GM12878 (cell line): ENCODE results near the gene HEXIM1. TPM values are rescaled to one million over a fixed set of nuclear protein-coding genes. Genes with fewer than 3 reads are reported as not detected.

Experiments used
- ATAC-seq: fragments of 200-7000 bp; cut with Tn5 transposase; 3 replicates; pipeline ENCODE4 v1.9.1; 2020; ENCODE audit warnings: mild to moderate bottlenecking, moderate library complexity
- BruUV-seq: library from RNA; stranded (reverse); fragments of 400-500 nt; replicated peaks from 2 replicates; lab custom pipeline; 2021; lab: Mats Ljungman, UMichigan
- CTCF ChIA-PET: fragments of 300-600 bp; sonication (Branson Sonifier 250); formaldehyde crosslinking; extraction: SDS; loops from one replicate; lab custom pipeline; 2021; ENCODE audit warnings: inconsistent platforms; lab: Yijun Ruan, JAX
- POLR2A ChIA-PET: fragments of 350-600 bp; formaldehyde crosslinking; extraction: SDS; loops from one replicate; lab custom pipeline; 2021; ENCODE audit warnings: inconsistent platforms; lab: Charles Lee
- RAD21 ChIA-PET: fragments of 300-600 bp; sonication (Branson Sonifier 250); formaldehyde crosslinking; loops from one replicate; lab custom pipeline; 2023; ENCODE audit warnings: antibody characterized with exemption; ENCODE audit not compliant: unreplicated experiment; lab: Charles Lee
- SMC1A ChIA-PET: fragments of 300-600 bp; sonication (Branson Sonifier 250); formaldehyde crosslinking; loops from one replicate; lab custom pipeline; 2023; ENCODE audit not compliant: unreplicated experiment, uncharacterized antibody; lab: Charles Lee
- DNase-seq: peaks from one replicate; pipeline ENCODE4 v3.0.0-alpha.2; 2011; ENCODE audit warnings: low read depth, low spot score
- FAIRE-seq: peaks from 3 replicates; lab custom pipeline; 2011; peaks lifted over from hg19 to GRCh38; lab: Jason Lieb, UNC
- H2AFZ ChIP-seq: 2 replicates; pipeline ENCODE4 v1.6.0; 2011; ENCODE audit warnings: low read depth, low read length, control low read depth; ENCODE audit not compliant: control insufficient read depth
- H3K27ac ChIP-seq: 2 replicates; pipeline ENCODE4 v1.5.1; 2011; ENCODE audit warnings: control low read depth; ENCODE audit not compliant: control insufficient read depth, insufficient read depth
- H3K27me3 ChIP-seq, 2 experiments: replicated peaks in 1 of 2; 2 replicates each; pipeline versions ENCODE4 v1.6.0 to v1.6.1; 2011; ENCODE audit warnings: low read length in 1 of 2; ENCODE audit not compliant: control insufficient read depth in 2 of 2, insufficient read depth in 2 of 2
- H3K36me3 ChIP-seq, 2 experiments: 2 replicates each; pipeline ENCODE4 v1.5.1; 2011; ENCODE audit warnings: low read length in 1 of 2; ENCODE audit not compliant: control insufficient read depth in 2 of 2, insufficient read depth in 2 of 2
- H3K4me1 ChIP-seq: 2 replicates; pipeline ENCODE4 v1.6.1; 2011; ENCODE audit warnings: mild to moderate bottlenecking, low read length, moderate library complexity, mixed read lengths; ENCODE audit not compliant: control insufficient read depth, insufficient read depth
- H3K4me2 ChIP-seq: 2 replicates; pipeline ENCODE4 v1.6.0; 2011; ENCODE audit warnings: control low read depth; ENCODE audit not compliant: control insufficient read depth, insufficient read depth
- H3K4me3 ChIP-seq: fragments of 200-600 bp; sonication (generic); 2 replicates; pipeline ENCODE4 v1.5.1; 2016
- H3K79me2 ChIP-seq: 2 replicates; pipeline ENCODE4 v1.6.0; 2011; ENCODE audit warnings: low read length; ENCODE audit not compliant: control insufficient read depth, insufficient read depth
- H3K9ac ChIP-seq: 2 replicates; pipeline ENCODE4 v1.8.0; 2011; ENCODE audit warnings: low read length, control low read depth, mixed read lengths; ENCODE audit not compliant: control insufficient read depth, insufficient read depth
- H3K9me3 ChIP-seq: replicated peaks from 3 replicates; pipeline ENCODE4 v1.5.1; 2011; ENCODE audit warnings: mild to moderate bottlenecking, low read length; ENCODE audit not compliant: control insufficient read depth, insufficient read depth
- H4K20me1 ChIP-seq: 2 replicates; pipeline ENCODE4 v1.6.0; 2011; ENCODE audit not compliant: control insufficient read depth, insufficient read depth
- ATF7 ChIP-seq: fragments of 450-650 bp; IDR thresholded peaks from 2 replicates; pipeline ENCODE4 v1.6.1; 2016; ENCODE audit warnings: low read depth, mild to moderate bottlenecking
- CEBPB ChIP-seq, 2 experiments: fragments of 150-350 bp in 1 of 2; IDR thresholded peaks; 2 replicates each; pipeline ENCODE4 v1.6.1; 2012 to 2014; ENCODE audit warnings: low read depth in 2 of 2, low read length in 2 of 2, borderline replicate concordance in 1 of 2, inconsistent platforms in 1 of 2
- ELK1 ChIP-seq: IDR thresholded peaks from 2 replicates; pipeline ENCODE4 v1.6.1; 2012; ENCODE audit warnings: low read depth, low read length, improper control_type of control experiment
- IKZF2 ChIP-seq, 2 experiments: fragments of 450-650 bp; IDR thresholded peaks; 2 replicates each; pipeline ENCODE4 v1.6.1; 2017; ENCODE audit warnings: mild to moderate bottlenecking in 2 of 2, moderate library complexity in 2 of 2
- RAD51 ChIP-seq: fragments of 450-650 bp; IDR thresholded peaks from 2 replicates; pipeline ENCODE4 v1.6.1; 2016; ENCODE audit warnings: moderate library complexity, mild to moderate bottlenecking, inconsistent platforms
- STAT1 ChIP-seq: fragments of 450-650 bp; conservative IDR thresholded peaks from 2 replicates; pipeline ENCODE4 v1.6.1; 2014; ENCODE audit warnings: antibody characterized with exemption, mild to moderate bottlenecking
- TARDBP ChIP-seq: IDR thresholded peaks from 2 replicates; pipeline ENCODE4 v1.6.1; 2016; ENCODE audit warnings: borderline replicate concordance
- TCF12 ChIP-seq: IDR thresholded peaks from 2 replicates; pipeline ENCODE4 v1.6.1; 2011; ENCODE audit warnings: low read depth, mild to moderate bottlenecking, low read length
- WRNIP1 ChIP-seq: IDR thresholded peaks from 2 replicates; pipeline ENCODE4 v1.6.1; 2011; ENCODE audit warnings: low read depth, low read length, improper control_type of control experiment, borderline replicate concordance
- in situ Hi-C: fragments of 300-500 bp; cut with MboI; formaldehyde crosslinking; loops from 9 replicates; pipeline ENCODE4 v1.14.3; 2018; ENCODE audit warnings: mixed read lengths
- intact Hi-C: fragments of 100-400 bp; cut with micrococcal nuclease; formaldehyde crosslinking; loops from one replicate; pipeline ENCODE4 v1.14.2; 2022; ENCODE audit not compliant: unreplicated experiment
- polyA plus RNA-seq, 11 experiments: library from polyadenylated mRNA; depleted of rRNA in 4 of 11; unstranded in 6 of 11; stranded (reverse) in 5 of 11; fragments of >200 nt; fragmentation: Nextera tagmentation in 4 of 11; fragmentation: Illumina TruSeq in 1 of 11; extraction: Ambion mirVana in 4 of 11; extraction: Trizol in 1 of 11; gene quantifications; 1 replicate in 1 of 11; 2 replicates in 10 of 11; pipeline versions ENCODE4 v1.2.1 to v1.2.3, GENCODE V29; 2011 to 2016; ENCODE audit warnings: inconsistent platforms in 2 of 11, missing spikeins in 2 of 11, low read depth in 1 of 11
- total RNA-seq, 4 experiments: library from RNA; depleted of rRNA in 3 of 4; stranded (reverse); fragments of >200 nt in 3 of 4; fragmentation: Illumina TruSeq in 1 of 4; extraction: Trizol in 1 of 4; gene quantifications; 2 replicates each; pipeline versions ENCODE4 v1.2.1 to v1.2.3, GENCODE V29; 2013 to 2021
- TF ChIP-seq, protein P1 (sequence below): fragments of 450-650 bp; IDR thresholded peaks from 2 replicates; pipeline ENCODE4 v1.6.1; 2014; ENCODE audit warnings: mild to moderate bottlenecking

The HEXIM1 gene
- total and polyA plus RNA-seq, 10 of the 15 experiments (the other 5 are each of a cell fraction or from before 2014, with no cell fraction given) = 1.9 to 24.1 (median 9.0) TPM

DNA sequence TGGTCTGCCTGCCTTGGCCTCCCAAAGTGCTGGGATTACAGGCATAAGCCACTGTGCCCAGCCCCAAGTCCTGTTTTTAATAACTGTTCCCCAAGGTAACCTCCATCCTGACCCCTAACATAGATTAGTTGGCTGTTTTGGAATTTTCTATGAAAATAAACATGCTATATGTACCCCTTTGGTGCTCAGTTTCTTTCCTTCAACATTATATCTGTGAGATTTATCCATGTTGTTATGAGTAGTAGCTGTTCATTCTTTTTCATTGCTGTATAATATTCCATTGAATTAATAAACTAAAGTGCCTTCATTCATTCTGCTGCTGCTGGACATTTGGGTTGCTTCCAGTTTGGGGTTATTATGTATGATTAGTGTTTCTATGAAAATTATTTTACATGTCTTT lies 47.1 kb downstream of the HEXIM1 start:
- H3K4me1 ChIP-seq = peaks cover 8% of the 10 kb centered on the region
- no peak for FAIRE-seq
- ChIA-PET POLR2A (interaction anchor here (1.0 to 1.3 kb wide), 3 partner anchors 23 to 60 kb away, joined by 3 to 7 read pairs (median 4); partner anchors contain the start of gene ACBD4), RAD21 (interaction anchor here (4.9 to 8.6 kb wide), 2 partner anchors 45 to 59 kb away, joined by 76 to 108 read pairs; partner anchors contain the start of genes ACBD4 and HEXIM1), CTCF (interaction anchor here (1.4 to 12.8 kb wide), 3 partner anchors 43 to 275 kb away, joined by 3 to 291 read pairs (median 189); partner anchors contain the start of genes ACBD4, HEXIM1 and PLCD3), SMC1A (interaction anchor here (1.1 to 5.0 kb wide), 3 partner anchors 13 to 59 kb away, joined by 4 to 72 read pairs (median 17); partner anchors contain the start of gene ACBD4)
- H3K9ac ChIP-seq = no peak overlapping the region
- H2AFZ ChIP-seq = no peak overlapping the region
- no peaks in the 10 kb centered on the region for H3K27me3 ChIP-seq
- no peak overlapping the region for H3K4me2 ChIP-seq
- H3K79me2 ChIP-seq = no peaks in the 10 kb centered on the region
- BruUV-seq = no TSS peak
- no peak for ATAC-seq
- DNase-seq = no peak
- no peak overlapping the region for H3K4me3 ChIP-seq
- in situ Hi-C loops = loop anchor here (5.0 kb wide), 1 partner anchor 58 kb away; the partner anchor contains the start of gene ACBD4
- no peak overlapping the region for H3K27ac ChIP-seq
- intact Hi-C loops = no loop called here
- H4K20me1 ChIP-seq = no peaks in the 10 kb centered on the region
- H3K36me3 ChIP-seq = no peaks in the 10 kb centered on the region
- H3K9me3 ChIP-seq = no peaks in the 10 kb centered on the region; the same call in 2 of the 3 replicates
- TF ChIP-seq IKZF2 (IDR thresholded peaks at IDR 0.05) (no peak), ATF7 (no peak), WRNIP1 (no peak), RAD51 (no peak), ELK1 (no peak), STAT1 (no peak), TCF12 (no peak), TARDBP (no peak), CEBPB (IDR thresholded peaks at IDR 0.05; ENCODE audit: borderline replicate concordance in 1 of 2, low read depth in 2 of 2, low read length in 2 of 2) (no peak)
- TF ChIP-seq, protein P1, sequence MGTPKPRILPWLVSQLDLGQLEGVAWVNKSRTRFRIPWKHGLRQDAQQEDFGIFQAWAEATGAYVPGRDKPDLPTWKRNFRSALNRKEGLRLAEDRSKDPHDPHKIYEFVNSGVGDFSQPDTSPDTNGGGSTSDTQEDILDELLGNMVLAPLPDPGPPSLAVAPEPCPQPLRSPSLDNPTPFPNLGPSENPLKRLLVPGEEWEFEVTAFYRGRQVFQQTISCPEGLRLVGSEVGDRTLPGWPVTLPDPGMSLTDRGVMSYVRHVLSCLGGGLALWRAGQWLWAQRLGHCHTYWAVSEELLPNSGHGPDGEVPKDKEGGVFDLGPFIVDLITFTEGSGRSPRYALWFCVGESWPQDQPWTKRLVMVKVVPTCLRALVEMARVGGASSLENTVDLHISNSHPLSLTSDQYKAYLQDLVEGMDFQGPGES = no peak
